VCaP (cell line): ENCODE results near the gene MAP2K3.

Experiments used
- H3K27ac ChIP-seq: fragments of 450-650 bp; 2 replicates; pipeline ENCODE4 v1.5.1; 2017
- CTCF ChIP-seq: fragments of 450-650 bp; conservative IDR thresholded peaks from 2 replicates; pipeline ENCODE4 v1.5.1; 2017; ENCODE audit warnings: mild to moderate bottlenecking, moderate library complexity

Gene MAP2K3

GRCh38 chr17:21353326-21354010 is 69.0 kb downstream of the MAP2K3 start:
- no peak overlapping the region for H3K27ac ChIP-seq
- TF ChIP-seq CTCF: no peak

GRCh38 chr17:21354796-21355385 is 70.4 kb downstream of the MAP2K3 start:
- TF ChIP-seq CTCF: no peak
- H3K27ac ChIP-seq: no peak overlapping the region

DNA sequence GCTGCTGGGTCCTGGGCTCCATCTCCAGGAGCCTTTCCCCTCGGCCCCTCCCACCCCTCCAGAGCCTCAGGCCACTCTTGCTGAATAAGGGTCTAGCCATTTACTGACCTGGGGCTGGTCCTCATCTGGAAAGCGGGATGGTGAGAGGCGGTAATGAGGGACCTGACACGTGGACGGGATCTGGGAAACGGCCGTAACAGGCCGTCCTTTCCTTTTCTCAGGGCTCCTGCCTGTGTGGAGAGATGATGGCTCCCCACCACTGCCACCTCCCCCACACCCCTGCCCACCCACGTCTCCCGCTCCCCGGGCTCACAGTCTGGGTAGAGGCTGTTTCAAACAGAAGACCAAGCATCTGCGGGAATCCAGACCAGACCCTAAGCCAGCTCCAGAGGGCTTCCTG is 71.1 kb downstream of the MAP2K3 start:
- no peak for TF ChIP-seq CTCF
- H3K27ac ChIP-seq: no peak overlapping the region

- H3K27ac ChIP-seq: no peak overlapping the region
- TF ChIP-seq CTCF: no peak
Observed at GRCh38 chr17:21356537-21357127, 72.1 kb downstream of the MAP2K3 start.

- no peak for TF ChIP-seq CTCF
- H3K27ac ChIP-seq: no peak overlapping the region
Observed at GRCh38 chr17:21357281-21357680, 72.8 kb downstream of the MAP2K3 start.

DNA sequence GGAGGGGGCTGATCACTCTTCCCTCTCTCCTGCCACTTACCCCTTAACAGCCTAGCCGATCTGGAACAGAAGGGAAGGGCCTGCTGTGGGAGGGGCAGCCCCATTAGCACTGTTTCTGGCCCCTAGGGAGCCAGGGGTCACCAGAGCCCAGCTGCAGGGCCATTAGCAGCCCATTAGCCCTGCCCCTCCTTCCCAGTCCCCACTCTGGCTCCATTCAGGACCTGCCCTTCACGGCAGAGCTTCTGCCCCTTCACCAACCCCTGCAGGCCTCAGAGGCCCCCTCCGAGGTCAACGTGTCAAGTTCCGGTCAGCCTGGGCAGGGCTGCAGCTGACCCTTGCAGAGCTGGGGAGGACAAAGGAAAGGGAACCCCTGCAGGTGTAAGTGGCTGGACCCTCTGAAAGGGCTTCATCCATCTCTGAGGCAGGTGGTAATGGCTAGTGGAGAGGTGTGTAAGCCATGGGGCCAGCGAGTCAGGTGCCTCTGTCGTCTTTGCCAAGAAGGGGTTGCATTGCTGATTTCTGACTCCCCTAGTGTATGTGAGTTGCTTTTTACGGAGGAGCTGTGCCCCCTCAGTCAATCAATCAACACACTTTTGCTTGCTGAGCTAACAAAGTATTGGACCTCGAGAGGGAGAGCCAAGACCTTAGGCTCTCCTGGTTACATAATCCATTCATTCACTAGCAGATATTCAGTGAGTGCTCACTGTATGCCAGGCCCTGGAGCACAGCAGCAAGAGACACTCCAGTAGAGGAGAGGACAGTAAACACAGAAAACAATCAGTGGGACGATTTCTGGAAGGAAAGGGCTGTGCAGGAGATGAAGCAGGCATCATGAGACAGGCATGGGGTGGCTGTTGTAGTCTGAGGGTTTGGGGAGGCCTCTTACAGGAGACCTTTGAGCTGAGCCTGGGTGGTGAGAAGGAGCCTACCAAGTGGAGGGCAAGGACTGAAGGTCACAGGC is 73.5 kb downstream of the MAP2K3 start:
- no peak for TF ChIP-seq CTCF
- no peak overlapping the region for H3K27ac ChIP-seq
